ENCODE results near the gene UTS2B. TPM values are rescaled to one million over a fixed set of nuclear protein-coding genes. Genes with fewer than 3 reads are reported as not detected.

UTS2B gene
- total RNA-seq, 3 donors from 2014 or later = 0.15 TPM; not detected in 2

DNA sequence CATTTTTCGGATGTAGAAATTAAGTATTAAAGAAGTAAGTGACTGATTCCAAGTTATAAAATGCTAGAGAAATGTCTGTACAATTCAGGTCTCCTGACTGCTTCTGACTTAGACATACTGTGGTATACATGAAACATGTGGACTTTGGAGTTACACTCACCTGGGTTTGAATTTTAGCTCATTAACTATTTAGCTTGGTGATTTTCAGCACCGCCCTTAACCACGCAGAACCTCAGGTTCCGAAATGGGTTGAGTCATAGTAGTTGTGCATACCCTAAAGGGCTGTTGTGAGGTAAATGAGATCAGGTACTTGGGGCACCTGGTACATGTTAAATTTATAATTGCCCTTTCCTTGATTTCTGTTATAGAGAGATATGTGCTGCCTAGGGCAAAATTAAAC is 32.9 kb upstream of the UTS2B start:
- no peaks in the 10 kb centered on the region for H3K27me3 ChIP-seq
- TF ChIP-seq POLR2AphosphoS5 (IDR thresholded peaks at IDR 0.05) = no peak
- TF ChIP-seq, protein P1, sequence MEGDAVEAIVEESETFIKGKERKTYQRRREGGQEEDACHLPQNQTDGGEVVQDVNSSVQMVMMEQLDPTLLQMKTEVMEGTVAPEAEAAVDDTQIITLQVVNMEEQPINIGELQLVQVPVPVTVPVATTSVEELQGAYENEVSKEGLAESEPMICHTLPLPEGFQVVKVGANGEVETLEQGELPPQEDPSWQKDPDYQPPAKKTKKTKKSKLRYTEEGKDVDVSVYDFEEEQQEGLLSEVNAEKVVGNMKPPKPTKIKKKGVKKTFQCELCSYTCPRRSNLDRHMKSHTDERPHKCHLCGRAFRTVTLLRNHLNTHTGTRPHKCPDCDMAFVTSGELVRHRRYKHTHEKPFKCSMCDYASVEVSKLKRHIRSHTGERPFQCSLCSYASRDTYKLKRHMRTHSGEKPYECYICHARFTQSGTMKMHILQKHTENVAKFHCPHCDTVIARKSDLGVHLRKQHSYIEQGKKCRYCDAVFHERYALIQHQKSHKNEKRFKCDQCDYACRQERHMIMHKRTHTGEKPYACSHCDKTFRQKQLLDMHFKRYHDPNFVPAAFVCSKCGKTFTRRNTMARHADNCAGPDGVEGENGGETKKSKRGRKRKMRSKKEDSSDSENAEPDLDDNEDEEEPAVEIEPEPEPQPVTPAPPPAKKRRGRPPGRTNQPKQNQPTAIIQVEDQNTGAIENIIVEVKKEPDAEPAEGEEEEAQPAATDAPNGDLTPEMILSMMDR (IDR thresholded peaks at IDR 0.05) = no peak
- no peak for TF ChIP-seq POLR2A (IDR thresholded peaks at IDR 0.05)
- intact Hi-C loops (cut with DNase I; ENCODE audit: low total_unique reads) = no loop called here
- H3K27ac ChIP-seq = no peak overlapping the region
- no peak for DNase-seq (ENCODE audit: low spot score in 2 of 2)
- no peak overlapping the region for H3K4me3 ChIP-seq
- H3K9me3 ChIP-seq = no peaks in the 10 kb centered on the region
- H3K4me1 ChIP-seq = no peaks in the 10 kb centered on the region
- H3K36me3 ChIP-seq = peaks cover 4% of the 10 kb centered on the region

DNA sequence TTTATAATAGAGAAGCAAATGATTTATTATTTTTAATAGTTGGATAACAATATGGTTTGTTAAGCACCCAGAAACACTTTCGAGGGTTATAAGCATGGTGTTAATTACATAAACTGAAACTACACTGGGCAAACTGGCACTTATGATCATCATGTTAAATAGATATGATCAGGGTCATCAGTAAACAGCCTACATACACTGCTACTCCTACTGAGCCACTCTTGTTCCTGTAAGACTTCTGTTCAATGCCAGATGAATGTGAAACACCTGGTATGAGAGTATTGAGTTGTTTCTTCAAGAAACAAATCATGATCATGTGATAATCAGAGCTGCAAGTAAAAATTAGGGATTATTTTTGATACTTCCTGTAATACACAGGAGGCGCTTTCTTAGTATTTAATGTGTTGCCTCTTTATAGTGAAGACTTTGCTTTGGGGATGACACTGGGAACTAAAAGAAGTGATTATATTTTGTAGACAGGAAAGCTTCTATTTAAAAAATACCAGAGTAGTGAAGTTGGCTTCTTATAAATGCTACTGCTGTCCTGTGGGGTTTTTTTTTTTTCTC is 32.3 kb upstream of the UTS2B start:
- Histone ChIP-seq H3K27me3 (no peaks in the 10 kb centered on the region), H3K27ac (no peak overlapping the region), H3K9me3 (no peaks in the 10 kb centered on the region), H3K4me1 (no peaks in the 10 kb centered on the region), H3K4me3 (no peak overlapping the region), H3K36me3 (peaks cover 4% of the 10 kb centered on the region)
- no peak for TF ChIP-seq POLR2A (IDR thresholded peaks at IDR 0.05)
- no peak for TF ChIP-seq POLR2AphosphoS5 (IDR thresholded peaks at IDR 0.05)
- TF ChIP-seq, protein P1 (IDR thresholded peaks at IDR 0.05) = no peak
- DNase-seq (ENCODE audit: low spot score in 2 of 2) = no peak
- intact Hi-C loops (cut with DNase I; ENCODE audit: low total_unique reads) = no loop called here

DNA sequence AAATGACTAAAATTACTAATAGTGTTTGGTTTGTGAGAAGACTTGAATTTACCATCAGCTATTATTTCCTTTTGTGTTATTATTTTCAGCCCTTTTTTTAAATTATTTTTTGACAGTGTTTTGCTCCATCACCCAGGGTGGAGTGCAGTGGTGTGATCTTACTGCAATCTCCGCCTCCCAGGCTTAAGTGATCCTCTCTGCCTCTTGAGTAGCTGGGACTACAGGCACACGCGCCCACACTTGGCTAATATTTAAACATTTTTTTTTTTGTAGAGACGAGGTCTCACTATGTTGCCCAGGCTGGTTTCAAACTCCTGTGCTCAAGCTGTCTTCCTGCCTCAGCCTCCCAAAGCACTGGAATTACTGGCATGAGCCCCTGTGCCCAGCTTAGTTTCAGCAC is 31.7 kb upstream of the UTS2B start:
- Histone ChIP-seq H3K27me3 (no peaks in the 10 kb centered on the region), H3K4me3 (no peak overlapping the region), H3K4me1 (no peaks in the 10 kb centered on the region), H3K36me3 (peaks cover 4% of the 10 kb centered on the region), H3K27ac (no peak overlapping the region), H3K9me3 (no peaks in the 10 kb centered on the region)
- no peak for DNase-seq (ENCODE audit: low spot score in 2 of 2)
- intact Hi-C loops (cut with DNase I; ENCODE audit: low total_unique reads) = no loop called here
- no peak for TF ChIP-seq POLR2AphosphoS5 (IDR thresholded peaks at IDR 0.05)
- TF ChIP-seq POLR2A (IDR thresholded peaks at IDR 0.05) = no peak
- TF ChIP-seq, protein P1 (IDR thresholded peaks at IDR 0.05) = no peak

DNA sequence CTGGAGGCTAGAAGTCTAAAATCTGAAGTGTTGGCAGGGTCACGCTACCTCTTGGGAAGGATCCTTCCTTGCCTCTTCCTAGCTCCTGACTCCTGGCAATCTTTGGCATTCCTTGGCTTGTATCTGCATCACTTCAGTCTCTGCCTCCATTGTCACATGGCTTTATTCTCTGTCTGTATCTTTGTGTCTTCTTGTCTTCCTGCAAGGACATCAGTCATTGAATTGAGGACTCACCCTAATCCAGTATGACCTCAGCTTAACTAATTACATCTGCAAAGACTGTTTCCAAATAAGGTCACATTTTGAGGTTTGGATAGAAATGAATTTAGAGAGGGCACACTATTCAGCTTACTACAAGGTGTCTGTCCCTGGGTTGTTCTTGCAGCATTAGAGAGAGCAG is 31.1 kb upstream of the UTS2B start:
- intact Hi-C loops (cut with DNase I; ENCODE audit: low total_unique reads) = no loop called here
- no peaks in the 10 kb centered on the region for H3K27me3 ChIP-seq
- no peak for DNase-seq (ENCODE audit: low spot score in 2 of 2)
- no peaks in the 10 kb centered on the region for H3K9me3 ChIP-seq
- peaks cover 0 to 1% of the 10 kb centered on the region in 2 donors for H3K4me1 ChIP-seq
- H3K27ac ChIP-seq = no peak overlapping the region
- no peak overlapping the region for H3K4me3 ChIP-seq
- TF ChIP-seq POLR2A (IDR thresholded peaks at IDR 0.05) = no peak
- TF ChIP-seq POLR2AphosphoS5 (IDR thresholded peaks at IDR 0.05) = no peak
- TF ChIP-seq, protein P1 (IDR thresholded peaks at IDR 0.05) = no peak
- peaks cover 4% of the 10 kb centered on the region for H3K36me3 ChIP-seq

DNA sequence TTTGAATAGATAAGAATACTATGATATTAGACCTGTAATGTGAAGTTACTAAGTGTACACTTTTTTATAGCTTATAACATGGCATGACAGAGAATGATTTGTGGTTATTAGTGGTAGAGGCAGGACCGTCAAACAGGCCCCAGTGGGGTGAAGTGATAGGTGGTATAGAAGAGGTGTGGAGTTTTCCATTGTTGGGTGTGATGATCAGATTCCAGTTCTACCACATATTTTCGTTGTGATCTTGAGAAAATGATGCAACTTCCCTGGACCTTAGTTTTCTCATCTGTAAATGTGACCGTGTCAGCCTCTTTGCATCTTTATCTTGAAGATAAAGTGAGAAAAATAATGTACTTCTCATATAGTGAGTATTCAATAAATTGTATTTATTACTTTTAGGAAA is 30.3 kb upstream of the UTS2B start:
- Histone ChIP-seq H3K27ac (no peak overlapping the region), H3K4me3 (no peak overlapping the region), H3K27me3 (no peaks in the 10 kb centered on the region), H3K36me3 (peaks cover 4% of the 10 kb centered on the region), H3K4me1 (peaks cover 0 to 6% of the 10 kb centered on the region in 2 donors), H3K9me3 (no peaks in the 10 kb centered on the region)
- intact Hi-C loops (cut with DNase I; ENCODE audit: low total_unique reads) = no loop called here
- no peak for DNase-seq (ENCODE audit: low spot score in 2 of 2)
- TF ChIP-seq, protein P1 (IDR thresholded peaks at IDR 0.05) = no peak
- no peak for TF ChIP-seq POLR2A (IDR thresholded peaks at IDR 0.05)
- TF ChIP-seq POLR2AphosphoS5 (IDR thresholded peaks at IDR 0.05) = no peak
